HG03575 (cell line): ENCODE measurements around the gene NAA35.
"Not testable (repeated sequence)": the region's sequence is repeated elsewhere in the genome, so short reads cannot be mapped to it uniquely, and the experiment has no call there.

ENCODE experiments used
- ATAC-seq: cut with Tn5 transposase; IDR thresholded peaks from one replicate; pipeline ENCODE4 v1.9.1; 2021; ENCODE audit not compliant: unreplicated experiment, insufficient number of reproducible peaks, low FRiP score; ENCODE audit errors: extremely low read depth

NAA35 gene

DNA sequence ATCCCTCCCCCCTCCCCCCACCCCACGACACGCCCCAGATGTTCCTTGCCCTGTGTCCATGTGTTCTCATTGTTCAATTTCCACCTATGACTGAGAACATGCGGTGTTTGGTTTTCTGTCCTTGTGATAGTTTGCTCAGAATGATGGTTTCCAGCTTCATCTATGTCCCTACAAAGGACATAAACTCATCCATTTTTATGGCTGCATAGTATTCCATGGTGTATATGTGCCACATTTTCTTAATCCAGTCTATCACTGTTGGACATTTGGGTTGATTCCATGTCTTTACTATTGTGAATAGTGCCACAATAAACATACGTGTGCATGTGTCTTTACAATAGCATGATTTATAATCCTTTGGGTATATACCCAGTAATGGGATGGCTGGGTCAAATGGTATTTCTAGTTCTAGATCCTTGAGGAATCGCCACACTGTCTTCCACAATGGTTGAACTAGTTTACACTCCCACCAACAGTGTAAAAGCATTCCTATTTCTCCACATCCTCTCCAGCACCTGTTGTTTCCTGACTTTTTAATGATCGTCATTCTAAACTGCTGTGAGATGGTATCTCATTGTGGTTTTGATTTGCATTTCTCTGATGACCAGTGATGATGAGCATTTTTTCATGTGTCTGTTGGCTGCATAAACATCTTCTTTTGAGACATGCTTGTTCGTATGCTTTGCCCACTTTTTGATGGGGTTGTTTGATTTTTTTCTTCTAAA is 107.2 kb downstream of the NAA35 start:
- ATAC-seq, result not testable (repeated sequence)

DNA sequence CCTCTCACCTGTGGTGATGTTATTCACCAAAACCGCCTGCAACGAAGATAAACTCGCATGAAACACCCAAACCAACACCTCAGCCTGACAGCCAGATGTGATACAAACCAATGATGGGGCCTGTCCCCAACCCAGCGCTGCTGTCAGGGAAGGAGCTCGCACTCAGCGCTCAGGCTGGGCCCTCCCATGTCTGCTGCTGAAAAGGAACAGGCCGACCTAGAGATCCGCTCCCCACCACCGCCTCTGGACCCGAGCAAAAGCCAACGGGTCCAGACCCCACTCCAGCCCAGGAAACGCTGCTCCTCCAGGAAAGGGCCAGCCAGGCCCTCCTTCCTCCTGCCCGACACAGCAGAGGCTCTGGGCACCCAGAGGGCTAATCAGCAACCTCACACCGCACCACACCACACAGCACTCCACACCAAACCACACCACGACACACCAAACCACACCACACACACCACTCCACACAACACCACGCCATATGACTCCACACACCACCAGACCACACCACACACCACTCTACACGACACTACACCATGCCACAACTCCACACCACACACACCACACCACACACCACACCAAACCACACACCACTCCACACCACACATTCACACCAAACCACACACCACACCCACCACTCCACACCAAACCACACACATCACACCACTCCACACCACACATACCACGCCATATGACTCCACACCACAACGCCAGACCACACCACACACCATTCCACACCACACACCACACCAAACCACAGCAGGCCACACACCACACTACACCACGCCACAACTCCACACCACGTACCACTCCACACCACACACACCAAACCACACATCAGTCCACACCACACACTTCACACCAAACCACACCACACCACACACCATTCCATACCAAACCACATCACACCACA is 111.9 kb downstream of the NAA35 start:
- ATAC-seq, result no peak

DNA sequence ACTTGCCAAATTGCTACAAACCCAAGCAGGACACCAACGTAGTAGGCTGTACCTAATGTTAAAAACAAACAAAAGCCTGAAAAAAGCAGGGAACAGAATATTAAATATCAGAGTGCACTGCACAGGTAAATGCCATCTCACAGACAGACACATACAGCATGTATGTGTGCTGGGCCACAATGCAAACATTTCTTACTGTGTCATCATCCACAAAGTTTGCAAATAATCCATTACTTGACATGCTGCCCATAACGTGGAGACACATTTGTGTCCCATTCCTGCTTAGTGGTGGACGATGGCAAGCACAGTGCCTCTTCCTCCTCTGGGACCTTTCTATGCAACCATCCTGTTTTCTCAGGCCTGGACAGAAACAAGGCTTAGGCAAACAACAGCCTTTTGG is 113.7 kb downstream of the NAA35 start:
- ATAC-seq, result no peak

DNA sequence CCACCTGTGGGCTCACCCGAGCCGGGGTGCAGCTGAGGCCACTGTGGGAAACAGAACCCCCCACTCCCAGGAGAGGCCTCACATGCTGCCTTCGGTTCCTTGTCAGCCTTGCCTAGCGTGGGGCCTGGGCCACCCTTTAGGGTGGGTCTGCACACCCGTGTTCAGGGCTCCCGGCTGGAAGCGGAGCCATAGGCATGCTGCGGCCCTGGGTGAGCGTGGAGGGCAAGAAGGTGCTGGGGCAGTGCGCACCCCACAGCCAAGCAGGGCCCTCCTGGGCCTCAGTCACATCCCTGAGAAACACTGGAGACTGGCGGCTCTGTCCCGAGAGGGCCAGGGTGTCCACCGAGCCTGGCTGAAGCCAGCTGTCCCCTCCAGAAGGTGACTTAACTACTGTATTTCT is 116.5 kb downstream of the NAA35 start:
- ATAC-seq, result no peak

DNA sequence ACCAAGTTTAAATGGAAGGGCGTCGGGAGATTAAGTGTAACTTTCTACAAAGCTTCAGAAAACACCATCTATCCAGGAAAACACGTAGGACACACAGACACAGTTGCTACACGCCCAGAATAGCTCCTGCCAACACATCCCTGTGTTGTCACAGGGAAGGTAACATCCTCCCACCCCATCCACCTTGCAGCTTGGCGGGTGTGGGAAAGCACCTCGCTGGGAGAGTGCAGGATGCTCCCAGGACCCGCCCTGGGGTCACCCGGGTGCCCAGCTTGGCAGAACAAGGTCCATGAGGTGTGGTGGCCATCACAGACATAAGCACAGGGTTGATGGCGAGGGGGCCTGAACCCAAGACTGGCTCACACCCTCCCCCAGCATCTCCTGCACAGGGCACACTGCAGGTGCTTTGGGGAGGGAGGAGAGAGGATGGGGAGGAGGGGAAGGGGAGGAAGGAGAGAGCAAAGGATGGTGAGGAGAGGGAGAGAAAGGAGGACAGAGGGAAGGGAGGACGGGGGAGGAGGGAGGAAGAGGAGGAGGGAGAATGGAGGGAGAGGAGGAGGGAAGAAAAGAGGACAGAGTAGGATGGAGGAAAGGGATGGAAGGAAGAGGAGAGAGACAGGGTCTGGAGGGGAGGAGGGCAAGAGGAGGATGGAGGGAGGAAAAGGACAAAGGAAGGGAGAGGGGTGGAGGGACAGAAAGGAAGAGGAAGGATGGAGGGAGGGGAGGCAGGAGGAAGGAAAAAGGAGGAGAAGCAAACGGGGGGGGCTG is 121.2 kb downstream of the NAA35 start:
- ATAC-seq, result no peak

DNA sequence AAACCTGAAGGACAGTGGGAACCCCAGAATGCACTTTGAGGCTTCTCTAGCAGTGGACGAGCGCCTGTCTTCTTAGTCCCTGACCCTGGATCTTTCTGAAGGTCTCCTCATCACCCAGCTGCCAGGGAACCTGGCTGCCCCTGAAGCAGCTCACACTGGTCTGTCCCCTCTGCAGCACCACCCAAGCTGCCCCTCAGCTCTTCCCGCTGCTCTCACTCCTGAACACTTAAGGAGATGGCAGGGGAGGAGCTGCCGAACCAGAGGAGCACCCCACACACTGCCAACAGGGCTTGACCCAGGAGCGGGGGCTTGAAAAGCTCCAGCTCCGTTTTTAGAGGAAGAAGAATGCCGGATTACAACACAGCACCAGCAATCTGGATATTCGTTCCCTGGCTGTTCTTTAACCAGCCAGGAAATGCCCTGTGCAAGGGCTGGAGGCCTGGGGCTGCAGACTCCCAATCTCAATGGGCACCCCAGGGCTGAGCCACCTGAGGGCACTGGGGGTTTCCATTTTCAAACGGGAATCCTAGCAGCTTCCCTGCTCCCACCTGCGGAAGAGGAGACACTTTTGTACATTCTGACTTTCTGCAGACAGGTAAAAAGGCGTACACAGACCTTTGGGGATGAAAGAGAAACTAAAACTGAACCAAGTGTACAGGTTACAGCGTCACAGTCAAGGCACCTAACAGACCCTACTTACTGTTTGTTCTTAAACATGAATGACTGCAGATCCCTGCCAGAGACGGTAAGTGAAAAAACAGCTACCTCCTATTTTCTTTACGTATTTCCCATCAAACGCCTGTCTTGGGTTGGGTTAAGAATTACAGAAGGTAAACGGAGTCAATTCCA is 122.1 kb downstream of the NAA35 start:
- ATAC-seq, result no peak

DNA sequence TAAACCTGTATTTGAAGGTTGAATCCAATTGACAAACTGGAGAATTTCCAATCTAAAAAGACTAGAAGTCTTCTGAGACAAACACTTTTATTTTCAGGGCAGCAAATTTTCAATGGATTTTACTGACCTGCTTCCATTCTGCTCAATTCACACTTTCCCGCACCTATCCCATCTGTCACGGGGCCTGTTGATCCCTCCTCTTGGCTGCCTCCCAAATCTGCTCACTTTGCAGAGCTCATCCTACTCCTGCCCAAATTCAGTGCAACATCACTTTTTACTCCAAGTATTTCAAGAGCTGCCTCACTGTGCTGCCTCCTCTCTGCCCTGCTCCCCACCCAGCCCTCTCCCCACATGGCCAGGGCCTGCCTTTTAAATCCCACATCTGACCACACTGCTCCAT is 123.3 kb downstream of the NAA35 start:
- no peak for ATAC-seq

DNA sequence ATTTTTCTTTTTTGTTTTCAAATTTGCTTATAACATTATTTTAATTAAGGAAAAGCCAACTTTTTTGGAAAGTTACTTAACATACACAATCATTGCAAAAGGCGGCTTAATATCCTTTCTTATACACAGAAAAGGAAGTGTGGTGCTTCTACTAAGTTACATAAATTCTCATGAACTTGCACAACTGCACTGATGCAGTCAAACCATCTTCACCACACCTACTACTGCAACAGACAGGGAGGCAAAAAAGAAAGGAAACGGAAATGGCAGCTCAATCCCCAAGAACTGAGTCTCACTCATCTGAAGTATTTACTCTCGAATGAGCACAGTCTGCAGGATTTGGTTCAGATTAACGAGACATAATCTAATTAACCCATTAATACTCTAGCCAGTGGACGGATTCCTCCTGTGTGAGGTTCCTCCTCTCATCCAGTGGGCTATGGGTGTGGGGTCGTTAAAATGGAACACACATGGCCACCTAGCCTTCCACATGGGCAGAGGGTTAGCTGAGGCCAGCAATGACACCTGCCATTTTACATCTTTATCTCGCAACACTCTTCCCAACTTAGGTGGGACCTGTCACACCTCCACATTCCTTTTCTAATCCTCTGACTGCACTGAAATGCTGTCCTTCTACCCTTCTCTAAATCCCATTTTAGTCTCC is 128.4 kb downstream of the NAA35 start:
- no peak for ATAC-seq
